IPS-NIHi7 (cell line): Measurements from ENCODE around the gene ARL15.
A peak's percentile ranks its signal among the peaks of the same experiment; 100 is the strongest.
"Not testable (repeated sequence)": the region's sequence is repeated elsewhere in the genome, so short reads cannot be mapped to it uniquely, and the experiment has no call there.

Experiments
- DNase-seq: peaks from one replicate; pipeline ENCODE4 v3.0.0; 2012; ENCODE audit warnings: mixed read lengths; ENCODE audit errors: extremely low spot score

The ARL15 gene

GRCh38 chr5:53985796-53986195, 324.6 kb downstream of the ARL15 start:
- DNase-seq: no peak

DNA sequence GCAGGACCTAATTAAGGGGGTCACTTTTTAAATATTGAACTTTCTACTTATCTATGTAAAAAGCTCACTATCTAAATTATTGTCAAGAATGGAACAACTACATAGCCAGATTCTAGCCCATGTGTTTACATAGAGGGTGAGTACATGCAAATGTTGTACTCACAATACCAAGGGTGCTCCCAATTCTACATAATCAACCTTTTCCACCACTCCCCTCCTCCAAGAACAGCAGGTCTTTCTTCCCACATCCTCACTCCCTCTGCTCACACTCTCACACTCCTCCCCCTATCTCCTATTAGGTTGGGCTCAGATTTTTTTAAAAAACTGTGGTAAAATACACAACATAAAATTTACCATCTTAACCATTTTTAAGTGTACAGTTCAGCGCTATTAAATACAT, 325.4 kb downstream of the ARL15 start:
- DNase-seq: no peak

GRCh38 chr5:53983568-53984460, 326.6 kb downstream of the ARL15 start:
- DNase-seq: no peak

DNA sequence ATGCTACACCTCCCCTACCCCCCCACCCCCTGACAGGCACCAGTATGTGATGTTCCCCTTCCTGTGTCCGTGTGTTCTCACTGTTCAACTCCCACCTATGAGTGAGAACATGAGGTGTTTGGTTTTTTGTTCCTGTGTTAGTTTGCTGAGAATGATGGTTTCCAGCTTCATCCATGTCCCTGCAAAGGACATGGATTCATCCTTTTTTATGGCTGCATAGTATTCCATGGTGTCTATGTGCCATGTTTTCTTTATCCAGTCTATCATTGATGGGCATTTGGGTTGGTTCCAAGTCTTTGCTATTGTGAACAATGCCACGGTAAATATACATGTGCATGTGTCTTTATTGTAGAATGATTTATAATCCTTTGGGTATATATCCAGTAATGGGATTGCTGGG, 328.1 kb downstream of the ARL15 start:
- DNase-seq: not testable (repeated sequence)

DNA sequence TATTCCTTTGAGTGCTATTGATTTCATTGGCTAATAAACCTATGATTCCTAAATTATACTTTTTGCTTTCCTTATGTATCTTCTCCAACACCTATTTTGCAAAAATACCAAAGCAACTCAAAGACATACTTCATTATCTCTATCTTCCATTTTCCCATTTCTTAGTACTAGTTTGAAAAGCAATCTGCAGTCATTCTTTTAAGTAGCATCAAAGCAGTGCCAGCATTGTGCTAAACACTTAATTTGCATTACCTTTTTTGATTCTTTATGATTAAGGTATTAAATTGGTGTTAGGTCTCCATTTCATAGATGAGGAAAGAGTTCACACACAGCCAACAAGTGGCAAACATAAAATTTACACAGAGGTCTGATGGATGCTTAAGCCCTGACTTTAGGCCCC, 330.3 kb downstream of the ARL15 start:
- DNase-seq: no peak

GRCh38 chr5:53974021-53974420, 336.4 kb downstream of the ARL15 start:
- DNase-seq: no peak

DNA sequence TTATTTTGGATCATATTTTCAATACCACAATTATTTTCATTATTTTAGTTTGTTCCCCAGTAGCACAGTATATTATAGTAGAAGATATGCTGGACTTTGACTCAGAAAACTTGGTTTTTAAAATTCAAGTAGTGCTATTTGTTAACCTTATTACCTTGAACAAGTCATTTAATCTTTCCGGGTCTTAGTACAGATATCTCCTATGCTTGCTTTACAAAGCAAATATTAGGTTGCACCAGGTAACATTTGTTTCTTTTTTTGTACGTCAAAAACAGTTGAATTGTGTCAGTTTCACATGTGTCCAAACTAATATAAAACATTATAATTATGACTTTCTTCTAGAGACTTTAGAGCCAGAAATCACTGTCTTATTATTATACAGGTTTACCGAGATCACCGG, 338.1 kb downstream of the ARL15 start:
- DNase-seq: no peak

DNA sequence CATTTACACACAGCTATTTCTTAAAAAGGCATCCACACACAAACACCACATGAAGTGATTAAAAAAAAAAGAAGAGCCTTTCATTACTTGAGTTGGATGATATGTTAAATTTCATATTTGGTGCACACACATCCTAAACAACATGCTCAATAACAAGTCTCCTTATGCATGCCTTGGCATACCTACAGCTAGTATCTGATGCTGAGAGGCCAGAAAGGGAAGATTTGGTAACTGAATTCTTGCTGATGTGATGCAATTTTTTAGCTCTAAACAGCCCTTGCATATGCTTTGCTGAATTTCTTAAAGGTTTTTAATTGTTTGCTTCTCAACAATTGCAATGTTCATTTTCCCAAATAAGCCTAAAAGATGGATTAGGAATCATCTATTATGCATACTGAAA, 338.8 kb downstream of the ARL15 start:
- no peak for DNase-seq

DNA sequence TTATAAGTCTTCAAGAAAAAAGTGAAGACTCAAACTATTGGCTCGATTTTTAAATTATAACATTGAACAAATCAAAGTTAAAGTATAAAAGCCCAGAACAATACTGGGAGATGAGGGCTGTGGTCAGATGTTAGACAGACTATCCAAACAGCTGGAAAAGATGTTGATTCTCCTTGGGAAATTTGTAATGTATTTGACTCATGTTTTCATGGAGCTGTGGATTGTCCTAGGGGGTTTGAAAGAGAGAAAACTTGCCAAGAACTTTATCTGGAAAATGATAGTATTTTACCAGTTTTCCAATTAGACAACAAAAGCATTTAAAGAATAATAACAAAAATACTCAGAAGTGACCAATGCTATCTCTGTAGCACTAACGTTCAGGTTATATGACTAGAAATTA, 339.2 kb downstream of the ARL15 start:
- DNase-seq: no peak

DNA sequence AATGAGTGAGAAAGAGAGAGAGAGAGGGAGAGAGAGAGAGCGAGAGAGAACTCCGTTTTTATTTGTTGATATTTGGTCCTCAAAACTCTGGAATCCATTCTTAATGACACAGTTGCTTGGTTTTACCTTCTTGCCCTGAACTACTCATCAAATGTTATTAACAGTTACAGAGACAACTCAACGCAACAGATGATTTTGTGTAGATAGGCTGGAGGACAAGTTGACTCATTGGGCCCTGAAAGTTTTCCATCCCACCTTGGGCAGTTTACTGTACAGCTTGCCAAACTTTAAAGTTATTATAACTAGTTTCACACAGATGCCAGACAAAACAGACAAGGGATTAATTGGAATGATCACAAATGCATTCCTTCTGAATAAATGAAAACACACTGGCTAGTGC, 339.9 kb downstream of the ARL15 start:
- no peak for DNase-seq

GRCh38 chr5:53969176-53969730, 341.1 kb downstream of the ARL15 start:
- no peak for DNase-seq

GRCh38 chr5:53965459-53965858, 344.9 kb downstream of the ARL15 start:
- no peak for DNase-seq

- peak; percentile 16 for DNase-seq
Observed at GRCh38 chr5:53963958-53964357, 346.4 kb downstream of the ARL15 start.

- no peak for DNase-seq
Observed at GRCh38 chr5:53962306-53962705, 348.1 kb downstream of the ARL15 start.

DNA sequence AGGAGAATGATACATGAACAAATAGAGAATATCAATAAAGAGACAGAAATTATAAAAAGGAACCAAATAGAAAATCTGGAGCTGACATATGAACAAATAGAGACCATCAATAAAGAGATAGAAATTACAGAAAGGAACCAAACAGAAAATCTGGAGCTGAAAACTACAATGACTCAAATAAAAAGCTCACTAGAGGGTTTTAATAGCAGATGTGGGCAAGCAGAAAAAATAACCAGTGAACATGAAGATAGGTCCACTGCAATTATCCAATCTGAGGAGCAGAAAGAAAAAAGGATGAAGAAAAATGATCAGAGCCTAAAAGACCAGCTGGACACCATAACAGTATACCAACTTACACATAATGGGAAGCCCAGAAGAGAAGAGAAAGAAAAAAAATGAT, 353.7 kb downstream of the ARL15 start:
- DNase-seq: no peak

- DNase-seq: no peak
Observed at GRCh38 chr5:53956196-53956595, 354.2 kb downstream of the ARL15 start.

DNA sequence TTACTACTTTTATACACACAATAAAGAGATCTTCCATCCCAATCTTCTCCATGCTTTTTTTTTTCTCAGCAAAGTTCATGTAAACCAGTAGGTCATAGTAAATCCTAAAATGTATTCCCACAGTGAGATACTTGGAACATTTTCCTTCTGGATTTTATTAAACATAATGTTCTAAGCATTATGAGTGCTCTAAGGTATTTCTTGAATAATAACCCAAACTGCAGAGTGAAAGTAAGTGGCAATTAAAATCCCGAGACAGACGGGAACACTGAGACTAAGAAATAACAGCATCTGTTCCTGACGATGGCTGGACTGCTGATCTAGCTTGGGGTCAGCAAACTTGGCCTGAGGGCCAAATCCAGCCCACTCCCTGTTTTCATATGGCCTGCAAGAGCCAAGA, 359.8 kb downstream of the ARL15 start:
- no peak for DNase-seq

GRCh38 chr5:53948598-53948997, 361.8 kb downstream of the ARL15 start:
- DNase-seq: no peak

GRCh38 chr5:53946405-53947100, 363.8 kb downstream of the ARL15 start:
- DNase-seq: no peak

- peak; percentile 20 for DNase-seq
Observed at GRCh38 chr5:53944981-53945380, 365.4 kb downstream of the ARL15 start.

GRCh38 chr5:53943938-53944337, 366.4 kb downstream of the ARL15 start:
- DNase-seq: no peak

- no peak for DNase-seq
Observed at GRCh38 chr5:53942724-53943123, 367.6 kb downstream of the ARL15 start.

GRCh38 chr5:53940921-53941320, 369.5 kb downstream of the ARL15 start:
- no peak for DNase-seq
